NCI-H2029 (cell line): Measurements from ENCODE around the gene MMP3.
"Not testable (repeated sequence)": the region's sequence is repeated elsewhere in the genome, so short reads cannot be mapped to it uniquely, and the experiment has no call there.

ENCODE experiments used
- DNase-seq: peaks from one replicate; lab custom pipeline; 2025; lab: John Stamatoyannopoulos, UW

Gene MMP3

GRCh38 chr11:102843489-102843888 is at the start of gene MMP3:
Gene MMP3 (minus strand): TSS chr11:102843609. CDS start chr11:102843546, 63 bp downstream.
- no peak for DNase-seq

- no peak for DNase-seq
Observed at GRCh38 chr11:102891736-102892135, 48.3 kb upstream of the MMP3 start.

GRCh38 chr11:102886999-102887398 is 43.6 kb upstream of the MMP3 start:
- DNase-seq, result no peak

- no peak for DNase-seq
Observed at GRCh38 chr11:102883141-102883540, 39.7 kb upstream of the MMP3 start.

GRCh38 chr11:102882389-102883024 is 39.1 kb upstream of the MMP3 start:
- DNase-seq, result no peak

- no peak for DNase-seq
Observed at GRCh38 chr11:102879801-102880200, 36.4 kb upstream of the MMP3 start.

GRCh38 chr11:102878595-102878994 is 35.2 kb upstream of the MMP3 start:
- DNase-seq, result no peak

GRCh38 chr11:102874852-102875251 is 31.4 kb upstream of the MMP3 start, which contains the start of gene MMP12:
Gene MMP12 (minus strand): TSS chr11:102874982. CDS start chr11:102874937, 45 bp downstream.
- no peak for DNase-seq

GRCh38 chr11:102869354-102869964 is 26.1 kb upstream of the MMP3 start:
- DNase-seq, result not testable (repeated sequence)

- no peak for DNase-seq
Observed at GRCh38 chr11:102868339-102868738, 24.9 kb upstream of the MMP3 start.

- no peak for DNase-seq
Observed at GRCh38 chr11:102864724-102865123, 21.3 kb upstream of the MMP3 start.

GRCh38 chr11:102853956-102854355 is 10.5 kb upstream of the MMP3 start:
- DNase-seq, result no peak

GRCh38 chr11:102853055-102853454 is 9.6 kb upstream of the MMP3 start:
- no peak for DNase-seq

GRCh38 chr11:102850973-102851745 is 7.8 kb upstream of the MMP3 start:
- no peak for DNase-seq

GRCh38 chr11:102849311-102849710 is 5.9 kb upstream of the MMP3 start:
- DNase-seq, result no peak

GRCh38 chr11:102846292-102846691 is 2.9 kb upstream of the MMP3 start:
- no peak for DNase-seq

GRCh38 chr11:102842930-102843329 is 479 bp downstream of the MMP3 start:
- no peak for DNase-seq

GRCh38 chr11:102840018-102840417 is 3.4 kb downstream of the MMP3 start:
- no peak for DNase-seq

GRCh38 chr11:102837646-102838045 is 5.8 kb downstream of the MMP3 start:
- no peak for DNase-seq

- DNase-seq, result no peak
Observed at GRCh38 chr11:102837156-102837555, 6.3 kb downstream of the MMP3 start.

GRCh38 chr11:102836290-102836875 is 7.0 kb downstream of the MMP3 start:
- no peak for DNase-seq

GRCh38 chr11:102833731-102834130 is 9.7 kb downstream of the MMP3 start:
- no peak for DNase-seq

- no peak for DNase-seq
Observed at GRCh38 chr11:102832612-102833011, 10.8 kb downstream of the MMP3 start.
